IPS DF 6.9 (cell line): ENCODE results near the gene ZKSCAN7.

Experiments used
- DNase-seq: peaks from one replicate; pipeline ENCODE4 v3.0.0-alpha.2; 2013; ENCODE audit warnings: low read depth, low spot score
- H3K27ac ChIP-seq: one replicate; pipeline ENCODE4 v1.5.1; 2013; ENCODE audit warnings: low read length, control low read depth
- H3K27me3 ChIP-seq: 2 replicates; pipeline ENCODE4 v1.6.1; 2013; ENCODE audit warnings: mild to moderate bottlenecking, low read length; ENCODE audit not compliant: control insufficient read depth, insufficient read depth
- H3K36me3 ChIP-seq: 2 replicates; pipeline ENCODE4 v1.6.1; 2013; ENCODE audit warnings: low read length; ENCODE audit not compliant: control insufficient read depth, insufficient read depth
- H3K4me1 ChIP-seq: 2 replicates; pipeline ENCODE4 v1.6.1; 2013; ENCODE audit warnings: low read length; ENCODE audit not compliant: control insufficient read depth, insufficient read depth
- H3K4me3 ChIP-seq: 2 replicates; pipeline ENCODE4 v1.5.1; 2013; ENCODE audit warnings: mild to moderate bottlenecking, low read length
- H3K9me3 ChIP-seq: 2 replicates; pipeline ENCODE4 v1.6.1; 2013; ENCODE audit warnings: low read length, inconsistent platforms; ENCODE audit not compliant: control insufficient read depth, insufficient read depth
- WGBS: extraction: QIAGEN DNeasy Blood & Tissue Kit; methylation state at CpG from one replicate; pipeline ENCODE4 v1.1.7; 2013; ENCODE audit warnings: mixed read lengths, missing lambda C conversion rate; ENCODE audit not compliant: insufficient read length, insufficient coverage; 5-methylcytosine and 5-hydroxymethylcytosine counted together

ZKSCAN7 gene

GRCh38 chr3:44601749-44602148, 46.8 kb downstream of the ZKSCAN7 start:
- WGBS = no CpG with 5 or more reads among the region's 2 CpGs
- Histone ChIP-seq H3K9me3 (no peaks in the 10 kb centered on the region; the same call in 1 of the 2 replicates), H3K27me3 (no peaks in the 10 kb centered on the region), H3K4me3 (no peak overlapping the region), H3K36me3 (no peaks in the 10 kb centered on the region), H3K4me1 (no peaks in the 10 kb centered on the region), H3K27ac (no peak overlapping the region)
- no peak for DNase-seq

GRCh38 chr3:44612678-44613077, 57.7 kb downstream of the ZKSCAN7 start:
- H3K27ac ChIP-seq = no peak overlapping the region
- no peaks in the 10 kb centered on the region; the same call in 1 of the 2 replicates for H3K9me3 ChIP-seq
- no peaks in the 10 kb centered on the region for H3K4me1 ChIP-seq
- no peak for DNase-seq
- no peaks in the 10 kb centered on the region for H3K36me3 ChIP-seq
- no peak overlapping the region for H3K4me3 ChIP-seq
- H3K27me3 ChIP-seq = no peaks in the 10 kb centered on the region
